ENCODE measurements around the gene PTPRG.

Gene PTPRG

DNA sequence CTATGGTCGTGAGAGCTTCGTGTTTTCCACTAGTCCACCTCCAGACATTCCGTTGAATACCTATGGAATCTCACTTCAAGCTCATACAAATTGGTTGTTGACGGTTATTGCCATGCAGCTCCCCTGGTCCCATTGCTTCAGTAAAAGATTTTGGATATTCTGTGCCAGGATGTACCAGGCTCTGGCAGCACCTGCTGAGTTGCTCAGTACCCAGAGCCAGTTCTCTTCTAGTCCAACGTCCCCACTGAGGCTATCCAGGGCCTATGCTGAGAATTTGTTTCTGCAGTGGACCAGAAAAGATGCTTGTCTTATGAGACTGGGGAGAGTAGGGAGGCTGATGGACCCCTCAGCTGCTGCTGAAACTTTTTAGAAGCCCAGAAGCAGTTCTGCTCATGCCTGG is 533.1 kb downstream of the PTPRG start:
- no peak for TF ChIP-seq FOXP2 (optimal IDR thresholded peaks at IDR 0.05; ENCODE audit: borderline replicate concordance, extremely low read depth, extremely low read length, insufficient read depth)

DNA sequence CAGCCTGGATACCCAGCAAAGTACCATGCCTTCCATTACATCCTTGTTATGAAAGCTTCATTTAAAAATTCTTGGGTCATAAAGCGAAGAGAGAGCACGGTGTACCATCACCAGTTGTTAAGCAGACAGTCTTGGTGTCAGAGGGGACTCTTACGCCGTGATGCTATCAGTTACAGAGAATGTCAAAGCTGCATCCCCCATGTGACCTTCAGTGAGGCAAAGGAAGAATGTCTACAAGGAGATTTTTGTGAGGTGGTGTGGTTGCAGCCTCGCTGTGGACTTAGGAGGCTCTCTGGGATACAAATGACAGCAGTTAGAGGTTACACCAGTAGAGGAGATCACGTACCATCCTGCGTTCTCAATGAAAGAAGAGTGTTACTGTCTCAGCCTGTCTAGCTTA is 533.7 kb downstream of the PTPRG start:
- TF ChIP-seq TAF1 (IDR thresholded peaks at IDR 0.05; ENCODE audit: borderline replicate concordance, insufficient read depth, low read length) (no peak), POLR2AphosphoS5 (IDR thresholded peaks at IDR 0.05; ENCODE audit: low read depth, low read length) (no peak), FOXP2 (optimal IDR thresholded peaks at IDR 0.05; ENCODE audit: borderline replicate concordance, extremely low read depth, extremely low read length, insufficient read depth) (no peak), SIN3A (IDR thresholded peaks at IDR 0.05; ENCODE audit: borderline replicate concordance, insufficient read depth, low read length) (no peak)
- TF ChIP-seq, protein P1, sequence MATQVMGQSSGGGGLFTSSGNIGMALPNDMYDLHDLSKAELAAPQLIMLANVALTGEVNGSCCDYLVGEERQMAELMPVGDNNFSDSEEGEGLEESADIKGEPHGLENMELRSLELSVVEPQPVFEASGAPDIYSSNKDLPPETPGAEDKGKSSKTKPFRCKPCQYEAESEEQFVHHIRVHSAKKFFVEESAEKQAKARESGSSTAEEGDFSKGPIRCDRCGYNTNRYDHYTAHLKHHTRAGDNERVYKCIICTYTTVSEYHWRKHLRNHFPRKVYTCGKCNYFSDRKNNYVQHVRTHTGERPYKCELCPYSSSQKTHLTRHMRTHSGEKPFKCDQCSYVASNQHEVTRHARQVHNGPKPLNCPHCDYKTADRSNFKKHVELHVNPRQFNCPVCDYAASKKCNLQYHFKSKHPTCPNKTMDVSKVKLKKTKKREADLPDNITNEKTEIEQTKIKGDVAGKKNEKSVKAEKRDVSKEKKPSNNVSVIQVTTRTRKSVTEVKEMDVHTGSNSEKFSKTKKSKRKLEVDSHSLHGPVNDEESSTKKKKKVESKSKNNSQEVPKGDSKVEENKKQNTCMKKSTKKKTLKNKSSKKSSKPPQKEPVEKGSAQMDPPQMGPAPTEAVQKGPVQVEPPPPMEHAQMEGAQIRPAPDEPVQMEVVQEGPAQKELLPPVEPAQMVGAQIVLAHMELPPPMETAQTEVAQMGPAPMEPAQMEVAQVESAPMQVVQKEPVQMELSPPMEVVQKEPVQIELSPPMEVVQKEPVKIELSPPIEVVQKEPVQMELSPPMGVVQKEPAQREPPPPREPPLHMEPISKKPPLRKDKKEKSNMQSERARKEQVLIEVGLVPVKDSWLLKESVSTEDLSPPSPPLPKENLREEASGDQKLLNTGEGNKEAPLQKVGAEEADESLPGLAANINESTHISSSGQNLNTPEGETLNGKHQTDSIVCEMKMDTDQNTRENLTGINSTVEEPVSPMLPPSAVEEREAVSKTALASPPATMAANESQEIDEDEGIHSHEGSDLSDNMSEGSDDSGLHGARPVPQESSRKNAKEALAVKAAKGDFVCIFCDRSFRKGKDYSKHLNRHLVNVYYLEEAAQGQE (IDR thresholded peaks at IDR 0.05; ENCODE audit: insufficient read depth in 1 of 2, low read depth in 2 of 2, low read length in 2 of 2) = no peak

DNA sequence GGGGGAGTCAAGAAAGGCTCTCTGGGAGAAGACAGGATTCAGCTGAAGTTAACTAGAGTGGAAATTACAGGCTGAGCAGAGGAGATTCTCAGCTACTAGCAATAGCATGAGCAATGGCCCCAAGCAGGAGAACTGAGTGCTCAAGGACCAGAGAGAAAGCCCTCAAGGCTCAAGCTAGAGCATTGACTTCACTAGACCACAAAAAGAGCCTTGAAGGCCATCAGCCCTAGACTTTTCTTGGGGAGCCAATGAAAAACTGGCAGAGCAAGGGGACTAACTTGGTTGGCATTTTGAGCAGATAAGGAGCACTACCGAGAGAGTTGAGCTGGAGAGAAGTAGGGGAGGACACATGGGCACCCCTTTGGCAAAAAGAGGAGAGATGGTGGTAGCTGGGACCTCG is 534.4 kb downstream of the PTPRG start:
- no peak for TF ChIP-seq FOXP2 (optimal IDR thresholded peaks at IDR 0.05; ENCODE audit: borderline replicate concordance, extremely low read depth, extremely low read length, insufficient read depth)
- TF ChIP-seq, protein P1 (IDR thresholded peaks at IDR 0.05; ENCODE audit: insufficient read depth in 1 of 2, low read depth in 2 of 2, low read length in 2 of 2) = no peak
- TF ChIP-seq TAF1 (IDR thresholded peaks at IDR 0.05; ENCODE audit: borderline replicate concordance, insufficient read depth, low read length) = no peak
- no peak for TF ChIP-seq POLR2AphosphoS5 (IDR thresholded peaks at IDR 0.05; ENCODE audit: low read depth, low read length)
- no peak for TF ChIP-seq SIN3A (IDR thresholded peaks at IDR 0.05; ENCODE audit: borderline replicate concordance, insufficient read depth, low read length)

DNA sequence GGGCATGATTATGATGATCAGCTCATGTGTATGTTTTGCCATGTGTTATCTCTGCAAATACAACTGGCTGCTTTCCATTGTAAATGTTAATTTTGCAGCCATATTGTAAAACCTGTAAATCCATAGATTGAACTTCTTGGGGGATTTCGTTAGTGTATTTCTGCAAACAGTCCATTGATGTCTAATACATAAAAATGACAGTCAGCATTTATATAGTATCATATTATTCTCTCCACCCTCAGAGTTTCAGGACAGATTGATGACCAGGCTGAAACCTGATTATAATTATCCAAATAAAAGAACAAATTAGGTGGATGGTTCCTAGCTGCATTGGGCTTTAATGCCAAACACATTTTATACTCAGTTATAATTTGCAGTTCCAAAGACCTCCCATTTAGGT is 535.1 kb downstream of the PTPRG start:
- TF ChIP-seq SIN3A (IDR thresholded peaks at IDR 0.05; ENCODE audit: borderline replicate concordance, insufficient read depth, low read length) (no peak), FOXP2 (optimal IDR thresholded peaks at IDR 0.05; ENCODE audit: borderline replicate concordance, extremely low read depth, extremely low read length, insufficient read depth) (no peak), TAF1 (IDR thresholded peaks at IDR 0.05; ENCODE audit: borderline replicate concordance, insufficient read depth, low read length) (no peak), POLR2AphosphoS5 (IDR thresholded peaks at IDR 0.05; ENCODE audit: low read depth, low read length) (no peak)
- TF ChIP-seq, protein P1 (IDR thresholded peaks at IDR 0.05; ENCODE audit: insufficient read depth in 1 of 2, low read depth in 2 of 2, low read length in 2 of 2) = no peak

GRCh38 chr3:62097121-62097520 is 535.8 kb downstream of the PTPRG start:
- TF ChIP-seq POLR2AphosphoS5 (IDR thresholded peaks at IDR 0.05; ENCODE audit: low read depth, low read length) (no peak), SIN3A (IDR thresholded peaks at IDR 0.05; ENCODE audit: borderline replicate concordance, insufficient read depth, low read length) (no peak), FOXP2 (optimal IDR thresholded peaks at IDR 0.05; ENCODE audit: borderline replicate concordance, extremely low read depth, extremely low read length, insufficient read depth) (no peak), TAF1 (IDR thresholded peaks at IDR 0.05; ENCODE audit: borderline replicate concordance, insufficient read depth, low read length) (no peak)
- TF ChIP-seq, protein P1 (IDR thresholded peaks at IDR 0.05; ENCODE audit: insufficient read depth in 1 of 2, low read depth in 2 of 2, low read length in 2 of 2) = no peak

Measured in PFSK-1 (cell line).